ENCODE results near the gene PTPRK.

PTPRK gene

GRCh38 chr6:127976111-127976510 lies 544.3 kb downstream of the PTPRK start:
- no peak for DNase-seq (ENCODE audit: extremely low spot score)
- POLR2A ChIA-PET = no interaction called here
- CTCF ChIA-PET = no interaction called here
- TF ChIP-seq ELF4 (IDR thresholded peaks at IDR 0.05) = no peak
- TF ChIP-seq, protein P1, sequence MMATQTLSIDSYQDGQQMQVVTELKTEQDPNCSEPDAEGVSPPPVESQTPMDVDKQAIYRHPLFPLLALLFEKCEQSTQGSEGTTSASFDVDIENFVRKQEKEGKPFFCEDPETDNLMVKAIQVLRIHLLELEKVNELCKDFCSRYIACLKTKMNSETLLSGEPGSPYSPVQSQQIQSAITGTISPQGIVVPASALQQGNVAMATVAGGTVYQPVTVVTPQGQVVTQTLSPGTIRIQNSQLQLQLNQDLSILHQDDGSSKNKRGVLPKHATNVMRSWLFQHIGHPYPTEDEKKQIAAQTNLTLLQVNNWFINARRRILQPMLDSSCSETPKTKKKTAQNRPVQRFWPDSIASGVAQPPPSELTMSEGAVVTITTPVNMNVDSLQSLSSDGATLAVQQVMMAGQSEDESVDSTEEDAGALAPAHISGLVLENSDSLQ (IDR thresholded peaks at IDR 0.05) = no peak
- no peak for TF ChIP-seq FOXA1 (IDR thresholded peaks at IDR 0.05)
- no peak for TF ChIP-seq FOXM1 (IDR thresholded peaks at IDR 0.05; ENCODE audit: borderline replicate concordance)
- TF ChIP-seq SP1 (IDR thresholded peaks at IDR 0.05) = no peak
- TF ChIP-seq CTBP1 (IDR thresholded peaks at IDR 0.05; ENCODE audit: borderline replicate concordance) = no peak

DNA sequence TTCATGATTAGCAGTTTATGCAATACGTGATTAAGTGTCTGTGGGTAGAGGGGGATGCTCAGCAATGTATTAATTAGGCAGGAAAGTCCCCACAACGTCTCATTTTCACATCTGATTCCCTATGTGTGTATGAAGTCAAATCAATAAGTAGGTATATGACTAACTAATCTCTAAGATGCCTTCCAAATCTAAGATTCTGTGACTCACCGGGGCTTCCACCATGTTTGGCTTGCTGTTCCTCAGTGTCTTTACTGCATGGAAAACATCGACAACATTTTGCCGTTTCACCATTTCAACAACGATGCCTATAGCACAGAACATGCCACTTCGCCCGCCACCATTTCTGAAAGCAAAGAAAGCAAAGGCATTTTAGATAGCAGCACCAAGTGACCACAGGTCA lies 547.6 kb downstream of the PTPRK start:
- TF ChIP-seq FOXM1 (IDR thresholded peaks at IDR 0.05; ENCODE audit: borderline replicate concordance) (no peak), NFRKB (IDR thresholded peaks at IDR 0.05) (no peak), CTBP1 (IDR thresholded peaks at IDR 0.05; ENCODE audit: borderline replicate concordance) (no peak), BHLHE40 (IDR thresholded peaks at IDR 0.05; ENCODE audit: borderline replicate concordance) (no peak), TARDBP (IDR thresholded peaks at IDR 0.05) (no peak), SP1 (IDR thresholded peaks at IDR 0.05) (no peak), ZNF384 (IDR thresholded peaks at IDR 0.05) (no peak), L3MBTL2 (conservative IDR thresholded peaks at IDR 0.05) (no peak), FOXK2 (IDR thresholded peaks at IDR 0.05) (no peak), LEF1 (IDR thresholded peaks at IDR 0.05; ENCODE audit: borderline replicate concordance) (no peak)
- TF ChIP-seq, protein P1 (IDR thresholded peaks at IDR 0.05) = no peak
- ChIA-PET CTCF (no interaction called here), POLR2A (no interaction called here)
- DNase-seq (ENCODE audit: extremely low spot score) = no peak

GRCh38 chr6:127971945-127972391 lies 548.4 kb downstream of the PTPRK start:
- no peak for DNase-seq (ENCODE audit: extremely low spot score)
- ChIA-PET POLR2A (no interaction called here), CTCF (no interaction called here)
- TF ChIP-seq FOXK2 (IDR thresholded peaks at IDR 0.05) (no peak), LEF1 (IDR thresholded peaks at IDR 0.05; ENCODE audit: borderline replicate concordance) (no peak), BHLHE40 (IDR thresholded peaks at IDR 0.05; ENCODE audit: borderline replicate concordance) (no peak), NFRKB (IDR thresholded peaks at IDR 0.05) (no peak), SUZ12 (IDR thresholded peaks at IDR 0.05) (no peak), ELF4 (IDR thresholded peaks at IDR 0.05) (no peak), L3MBTL2 (conservative IDR thresholded peaks at IDR 0.05) (no peak), CTBP1 (IDR thresholded peaks at IDR 0.05; ENCODE audit: borderline replicate concordance) (no peak), SP1 (IDR thresholded peaks at IDR 0.05) (no peak), TARDBP (IDR thresholded peaks at IDR 0.05) (no peak), ARNT (IDR thresholded peaks at IDR 0.05) (no peak), ZNF384 (IDR thresholded peaks at IDR 0.05) (no peak), FOXM1 (IDR thresholded peaks at IDR 0.05; ENCODE audit: borderline replicate concordance) (no peak)
- TF ChIP-seq, protein P1 (IDR thresholded peaks at IDR 0.05) = no peak

- TF ChIP-seq BHLHE40 (IDR thresholded peaks at IDR 0.05; ENCODE audit: borderline replicate concordance) (no peak), SUZ12 (IDR thresholded peaks at IDR 0.05) (no peak), FOXK2 (IDR thresholded peaks at IDR 0.05) (no peak), NFRKB (IDR thresholded peaks at IDR 0.05) (no peak), HDGF (IDR thresholded peaks at IDR 0.05; ENCODE audit: borderline replicate concordance) (no peak), ELF4 (IDR thresholded peaks at IDR 0.05) (no peak), TARDBP (IDR thresholded peaks at IDR 0.05) (no peak)
- TF ChIP-seq, protein P1 (IDR thresholded peaks at IDR 0.05) = no peak
- CTCF ChIA-PET = no interaction called here
- no peak for DNase-seq (ENCODE audit: extremely low spot score)
- POLR2A ChIA-PET = no interaction called here
These were observed 549.0 kb downstream of the PTPRK start for GRCh38 chr6:127971386-127971785.

DNA sequence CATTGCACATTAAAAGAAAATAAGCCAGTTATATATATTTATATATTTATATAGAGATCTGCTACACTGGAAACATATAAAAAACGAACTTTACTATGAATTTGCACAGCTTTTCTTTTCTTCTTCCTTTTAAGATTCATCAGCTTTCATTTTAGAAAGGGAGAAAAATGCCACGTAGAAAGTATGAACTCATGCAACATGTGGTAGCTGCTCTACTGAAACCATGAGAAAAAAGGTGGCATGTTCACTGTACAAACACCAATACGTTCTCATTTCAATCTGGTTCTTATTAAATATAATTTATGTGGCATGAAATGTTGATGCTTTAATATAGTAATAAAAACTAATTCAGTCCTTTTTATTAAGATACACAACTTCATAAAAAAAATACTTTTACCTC lies 550.7 kb downstream of the PTPRK start:
- ChIA-PET CTCF (no interaction called here), POLR2A (no interaction called here)
- no peak for DNase-seq (ENCODE audit: extremely low spot score)
- TF ChIP-seq HDGF (IDR thresholded peaks at IDR 0.05; ENCODE audit: borderline replicate concordance) (no peak), CTBP1 (IDR thresholded peaks at IDR 0.05; ENCODE audit: borderline replicate concordance) (no peak), FOXA1 (IDR thresholded peaks at IDR 0.05) (no peak), TARDBP (IDR thresholded peaks at IDR 0.05) (no peak), SP1 (IDR thresholded peaks at IDR 0.05) (no peak), SUZ12 (IDR thresholded peaks at IDR 0.05) (no peak), ELF4 (IDR thresholded peaks at IDR 0.05) (no peak), L3MBTL2 (conservative IDR thresholded peaks at IDR 0.05) (no peak), LEF1 (IDR thresholded peaks at IDR 0.05; ENCODE audit: borderline replicate concordance) (no peak), BHLHE40 (IDR thresholded peaks at IDR 0.05; ENCODE audit: borderline replicate concordance) (no peak), FOXM1 (IDR thresholded peaks at IDR 0.05; ENCODE audit: borderline replicate concordance) (no peak), ZNF384 (IDR thresholded peaks at IDR 0.05) (no peak), FOXK2 (IDR thresholded peaks at IDR 0.05) (no peak), ARNT (IDR thresholded peaks at IDR 0.05) (no peak), NFRKB (IDR thresholded peaks at IDR 0.05) (no peak)
- TF ChIP-seq, protein P1 (IDR thresholded peaks at IDR 0.05) = no peak

Data from HEK293T (cell line).